GM23338 (cell line): ENCODE measurements around the gene FLNB.

Experiments
- CREB1 ChIP-seq: fragments of 250-450 bp; sonication (Bioruptor Pico); IDR thresholded peaks from 2 replicates; pipeline ENCODE4 v1.5.0; 2020; ENCODE audit warnings: low read depth, mild to moderate bottlenecking, moderate library complexity
- CTCF ChIP-seq, 2 experiments: fragments of 200-600 bp in 1 of 2; sonication (generic) in 1 of 2; conservative IDR thresholded peaks; 2 replicates each; pipeline versions ENCODE4 v1.5.1 to v1.6.1; 2016 to 2017; ENCODE audit warnings: antibody characterized with exemption in 2 of 2, low read depth in 2 of 2, mild to moderate bottlenecking in 2 of 2, moderate library complexity in 1 of 2
- ETS1 ChIP-seq: IDR thresholded peaks from 2 replicates; pipeline ENCODE4 v1.6.1; 2016; ENCODE audit warnings: antibody characterized with exemption
- EZH2 ChIP-seq: fragments of 200-600 bp; sonication (generic); IDR thresholded peaks from one replicate; pipeline ENCODE4 v1.8.0; 2017; ENCODE audit warnings: antibody characterized with exemption, mild to moderate bottlenecking, low read depth; ENCODE audit not compliant: unreplicated experiment
- EZH2phosphoT487 ChIP-seq: fragments of 200-600 bp; sonication (generic); IDR thresholded peaks from one replicate; pipeline ENCODE4 v1.8.1; 2018; ENCODE audit warnings: antibody characterized with exemption; ENCODE audit not compliant: unreplicated experiment
- JUNB ChIP-seq: IDR thresholded peaks from one replicate; pipeline ENCODE4 v1.6.1; 2016; ENCODE audit warnings: antibody characterized with exemption; ENCODE audit not compliant: unreplicated experiment
- NANOG ChIP-seq: IDR thresholded peaks from 2 replicates; pipeline ENCODE4 v1.6.1; 2016; ENCODE audit warnings: antibody characterized with exemption, borderline replicate concordance
- POLR2AphosphoS5 ChIP-seq: IDR thresholded peaks from 2 replicates; pipeline ENCODE4 v1.6.1; 2016; ENCODE audit warnings: antibody characterized with exemption, low read depth
- REST ChIP-seq: IDR thresholded peaks from one replicate; pipeline ENCODE4 v1.6.1; 2018; ENCODE audit warnings: antibody characterized with exemption; ENCODE audit not compliant: unreplicated experiment
- STAT1 ChIP-seq: IDR thresholded peaks from one replicate; pipeline ENCODE4 v1.6.1; 2016; ENCODE audit warnings: antibody characterized with exemption; ENCODE audit not compliant: unreplicated experiment

- TF ChIP-seq CTCF (conservative IDR thresholded peaks at IDR 0.05; ENCODE audit: low read depth in 2 of 2) (no peak), EZH2 (no peak), CREB1 (CRISPR knock-in tag) (no peak), POLR2AphosphoS5 (no peak), EZH2phosphoT487 (no peak), JUNB (no peak), STAT1 (no peak), REST (no peak), ETS1 (no peak), NANOG (no peak)
Measured at GRCh38 chr3:58176185-58176530, 167.9 kb downstream of the FLNB start.
